ENCODE data around the gene SH3GL3.

SH3GL3 gene

GRCh38 chr15:83504365-83504764 lies 57.2 kb downstream of the SH3GL3 start:
- TF ChIP-seq POLR2AphosphoS5 (IDR thresholded peaks at IDR 0.05; ENCODE audit: low read depth, low read length): no peak
- no peak for TF ChIP-seq FOXP2 (optimal IDR thresholded peaks at IDR 0.05; ENCODE audit: borderline replicate concordance, extremely low read depth, extremely low read length, insufficient read depth)

DNA sequence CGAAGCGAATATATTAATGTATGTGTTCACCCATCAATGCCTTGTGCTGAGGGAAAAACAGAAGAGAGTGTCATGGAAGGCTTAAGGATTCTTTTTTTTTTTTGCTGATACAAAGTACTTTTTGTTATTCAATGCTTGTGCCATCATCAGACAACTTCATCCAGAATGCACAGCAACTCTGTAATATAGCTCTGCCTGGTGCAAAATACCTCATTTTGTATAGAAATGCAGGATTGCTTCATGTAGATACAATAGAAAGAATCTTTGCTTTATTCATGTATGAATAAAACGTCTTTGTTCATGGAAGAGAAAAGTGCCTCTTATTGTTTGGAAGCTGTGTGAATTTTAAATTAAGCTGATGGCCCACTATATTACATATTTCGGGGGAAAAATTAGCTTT lies 62.9 kb downstream of the SH3GL3 start:
- TF ChIP-seq SIN3A (IDR thresholded peaks at IDR 0.05; ENCODE audit: borderline replicate concordance, insufficient read depth, low read length) (no peak), POLR2AphosphoS5 (IDR thresholded peaks at IDR 0.05; ENCODE audit: low read depth, low read length) (no peak), REST (IDR thresholded peaks at IDR 0.05; ENCODE audit: insufficient read depth in 1 of 2, low read depth in 2 of 2, low read length in 2 of 2) (no peak), FOXP2 (optimal IDR thresholded peaks at IDR 0.05; ENCODE audit: borderline replicate concordance, extremely low read depth, extremely low read length, insufficient read depth) (no peak), TAF1 (IDR thresholded peaks at IDR 0.05; ENCODE audit: borderline replicate concordance, insufficient read depth, low read length) (no peak)

DNA sequence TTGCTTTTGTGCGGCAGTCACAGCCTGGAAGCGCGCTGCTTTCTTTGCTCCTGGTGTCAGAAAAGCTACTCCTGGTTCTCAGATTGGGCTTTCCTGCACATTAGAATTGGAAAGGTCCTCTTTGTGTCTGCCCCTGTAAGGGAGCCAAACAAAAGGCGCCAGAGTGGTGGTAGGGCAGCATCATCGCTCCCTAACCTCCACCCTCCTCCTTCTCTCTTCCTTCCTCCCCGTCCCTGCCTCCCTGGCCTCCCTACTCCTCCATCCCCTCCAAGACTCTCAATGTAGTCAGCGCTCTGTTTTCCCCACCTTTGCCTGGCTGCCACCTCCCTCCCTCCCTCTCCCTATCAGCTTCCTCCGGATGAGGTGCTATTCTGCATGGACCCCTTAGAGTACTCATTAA lies 65.3 kb downstream of the SH3GL3 start:
- no peak for TF ChIP-seq FOXP2 (optimal IDR thresholded peaks at IDR 0.05; ENCODE audit: borderline replicate concordance, extremely low read depth, extremely low read length, insufficient read depth)
- no peak for TF ChIP-seq REST (IDR thresholded peaks at IDR 0.05; ENCODE audit: insufficient read depth in 1 of 2, low read depth in 2 of 2, low read length in 2 of 2)
- no peak for TF ChIP-seq TAF1 (IDR thresholded peaks at IDR 0.05; ENCODE audit: borderline replicate concordance, insufficient read depth, low read length)
- no peak for TF ChIP-seq POLR2AphosphoS5 (IDR thresholded peaks at IDR 0.05; ENCODE audit: low read depth, low read length)
- no peak for TF ChIP-seq SIN3A (IDR thresholded peaks at IDR 0.05; ENCODE audit: borderline replicate concordance, insufficient read depth, low read length)

GRCh38 chr15:83514584-83514983 lies 67.4 kb downstream of the SH3GL3 start:
- TF ChIP-seq REST (IDR thresholded peaks at IDR 0.05; ENCODE audit: insufficient read depth in 1 of 2, low read depth in 2 of 2, low read length in 2 of 2) (no peak), TAF1 (IDR thresholded peaks at IDR 0.05; ENCODE audit: borderline replicate concordance, insufficient read depth, low read length) (no peak), POLR2AphosphoS5 (IDR thresholded peaks at IDR 0.05; ENCODE audit: low read depth, low read length) (no peak), FOXP2 (optimal IDR thresholded peaks at IDR 0.05; ENCODE audit: borderline replicate concordance, extremely low read depth, extremely low read length, insufficient read depth) (no peak), SIN3A (IDR thresholded peaks at IDR 0.05; ENCODE audit: borderline replicate concordance, insufficient read depth, low read length) (no peak)

GRCh38 chr15:83515164-83515563 lies 68.0 kb downstream of the SH3GL3 start:
- no peak for TF ChIP-seq FOXP2 (optimal IDR thresholded peaks at IDR 0.05; ENCODE audit: borderline replicate concordance, extremely low read depth, extremely low read length, insufficient read depth)
- no peak for TF ChIP-seq SIN3A (IDR thresholded peaks at IDR 0.05; ENCODE audit: borderline replicate concordance, insufficient read depth, low read length)
- no peak for TF ChIP-seq REST (IDR thresholded peaks at IDR 0.05; ENCODE audit: insufficient read depth in 1 of 2, low read depth in 2 of 2, low read length in 2 of 2)

Data from PFSK-1 (cell line).